CD14-positive monocyte (primary cell): ENCODE data around the gene DACT3. TPM values are rescaled to one million over a fixed set of nuclear protein-coding genes. Genes with fewer than 3 reads are reported as not detected.

Experiments
- DNase-seq, 3 donors: peaks; one replicate each; pipeline ENCODE4 v3.0.0-alpha.2; 2011 to 2022
- H2AFZ ChIP-seq: 2 replicates; pipeline ENCODE4 v1.6.0; 2012; ENCODE audit warnings: mild to moderate bottlenecking, low read depth, low read length, inconsistent platforms; ENCODE audit not compliant: insufficient read depth, poor library complexity, severe bottlenecking
- H3K27ac ChIP-seq, 2 donors: 1 replicate in 1 of 2; 2 replicates in 1 of 2; pipeline ENCODE4 v1.5.1; 2012 to 2013; ENCODE audit warnings: low read length in 2 of 2, control low read depth in 1 of 2, inconsistent platforms in 1 of 2, low read depth in 1 of 2, mild to moderate bottlenecking in 1 of 2
- H3K27me3 ChIP-seq, 2 donors: one replicate each; pipeline versions ENCODE4 v1.6.0 to v1.6.1; 2011 to 2013; ENCODE audit warnings: low read length in 2 of 2; ENCODE audit not compliant: control insufficient read depth in 2 of 2, insufficient read depth in 2 of 2
- H3K36me3 ChIP-seq, 2 donors: replicated peaks in 1 of 2; 1 replicate in 1 of 2; 2 replicates in 1 of 2; pipeline versions ENCODE4 v1.5.1 to v1.6.1; 2012 to 2013; ENCODE audit warnings: low read length in 2 of 2, control low read depth in 1 of 2, inconsistent platforms in 1 of 2, mild to moderate bottlenecking in 1 of 2; ENCODE audit not compliant: insufficient read depth in 2 of 2, control insufficient read depth in 1 of 2
- H3K4me1 ChIP-seq, 2 donors: 1 replicate in 1 of 2; 2 replicates in 1 of 2; pipeline versions ENCODE4 v1.5.1 to v1.6.1; 2012 to 2013; ENCODE audit warnings: low read length in 2 of 2, control low read depth in 1 of 2, inconsistent platforms in 1 of 2, mild to moderate bottlenecking in 1 of 2, moderate library complexity in 1 of 2; ENCODE audit not compliant: insufficient read depth in 2 of 2, control insufficient read depth in 1 of 2
- H3K4me2 ChIP-seq: replicated peaks from 2 replicates; pipeline ENCODE3; 2012; ENCODE audit warnings: low read length, moderate library complexity, mild to moderate bottlenecking; ENCODE audit not compliant: poor library complexity, severe bottlenecking; ENCODE audit errors: extremely low read depth
- H3K4me3 ChIP-seq, 3 experiments: fragments of 200-600 bp in 1 of 3; sonication (generic) in 1 of 3; replicated peaks in 1 of 3; 1 replicate in 2 of 3; 2 replicates in 1 of 3; pipeline ENCODE4 v1.5.1; 2011 to 2013; ENCODE audit warnings: low read length in 3 of 3, mild to moderate bottlenecking in 3 of 3, control low read depth in 2 of 3, low read depth in 2 of 3, inconsistent platforms in 1 of 3, moderate library complexity in 1 of 3
- H3K79me2 ChIP-seq: 2 replicates; pipeline ENCODE4 v1.6.0; 2012; ENCODE audit warnings: mild to moderate bottlenecking, control low read depth, inconsistent platforms, low read length, moderate library complexity; ENCODE audit not compliant: insufficient read depth
- H3K9ac ChIP-seq: 2 replicates; pipeline ENCODE4 v1.6.0; 2017; ENCODE audit warnings: low read length, mild to moderate bottlenecking; ENCODE audit not compliant: insufficient read depth, poor library complexity, severe bottlenecking
- H3K9me3 ChIP-seq, 2 donors: replicated peaks in 1 of 2; 1 replicate in 1 of 2; 2 replicates in 1 of 2; pipeline versions ENCODE4 v1.5.1 to v1.6.1; 2012 to 2013; ENCODE audit warnings: low read length in 2 of 2, control low read depth in 1 of 2; ENCODE audit not compliant: control insufficient read depth in 1 of 2, insufficient read depth in 1 of 2
- H4K20me1 ChIP-seq: 2 replicates; pipeline ENCODE4 v1.6.0; 2012; ENCODE audit warnings: mild to moderate bottlenecking, low read length, control low read depth, moderate library complexity; ENCODE audit not compliant: insufficient read depth
- H3K27ac Mint-ChIP-seq, 7 donors: one replicate each; pipeline ENCODE4 v1.8.0; 2020; ENCODE audit warnings: mild to moderate bottlenecking in 7 of 7, mixed read lengths in 7 of 7, moderate library complexity in 6 of 7, inconsistent platforms in 2 of 7
- H3K27me3 Mint-ChIP-seq, 3 donors: one replicate each; pipeline ENCODE4 v1.8.0; 2021 to 2022; ENCODE audit warnings: low read depth in 3 of 3, mild to moderate bottlenecking in 3 of 3, mixed read lengths in 3 of 3, moderate library complexity in 3 of 3, inconsistent platforms in 1 of 3
- H3K36me3 Mint-ChIP-seq, 2 donors: one replicate each; pipeline ENCODE4 v1.8.0; 2020; ENCODE audit warnings: mixed read lengths in 2 of 2, inconsistent platforms in 1 of 2, mild to moderate bottlenecking in 1 of 2
- H3K4me1 Mint-ChIP-seq: one replicate; pipeline ENCODE4 v1.8.0; 2020; ENCODE audit warnings: mild to moderate bottlenecking, mixed read lengths
- H3K4me3 Mint-ChIP-seq, 2 donors: one replicate each; pipeline ENCODE4 v1.8.0; 2020; ENCODE audit warnings: mild to moderate bottlenecking in 2 of 2, mixed read lengths in 2 of 2, moderate library complexity in 1 of 2
- H3K9me3 Mint-ChIP-seq, 7 donors: one replicate each; pipeline ENCODE4 v1.8.0; 2020 to 2022; ENCODE audit warnings: mixed read lengths in 7 of 7, mild to moderate bottlenecking in 6 of 7, moderate library complexity in 6 of 7, inconsistent platforms in 2 of 7
- CTCF ChIP-seq: fragments of 200-600 bp; IDR thresholded peaks from one replicate; pipeline ENCODE4 v1.8.0; 2022; ENCODE audit warnings: antibody characterized with exemption, mild to moderate bottlenecking
- WGBS: methylation state at CpG from one replicate; pipeline ENCODE4 v1.1.5; 2013; ENCODE audit warnings: missing lambda C conversion rate; ENCODE audit not compliant: insufficient coverage; 5-methylcytosine and 5-hydroxymethylcytosine counted together
- intact Hi-C, 2 donors: fragments of 100-400 bp; cut with micrococcal nuclease; formaldehyde crosslinking; loops; one replicate each; pipeline versions ENCODE4 v1.15.0 to v1.15.1; 2023
- polyA plus RNA-seq, 3 donors: library from polyadenylated mRNA; depleted of rRNA in 1 of 3; unstranded in 2 of 3; stranded (reverse) in 1 of 3; fragments of 300-500 nt in 2 of 3; fragments of >200 nt in 1 of 3; fragmentation: Illumina TruSeq in 2 of 3; gene quantifications; 1 replicate in 2 of 3; 2 replicates in 1 of 3; pipeline ENCODE4 v1.2.3, GENCODE V29; 2012 to 2021

DACT3 gene
- polyA plus RNA-seq, 3 donors, result 0.05 to 0.23 (median 0.09) TPM

- Mint-ChIP-seq H3K4me3 (peak overlapping the region in 1 of 2 donors; percentile 89), H3K9me3 (peaks cover 6 to 28% (median 23%) of the 10 kb centered on the region in 7 donors), H3K36me3 (peaks cover 3 to 7% of the 10 kb centered on the region in 2 donors), H3K27me3 (peaks cover 63 to 80% (median 74%) of the 10 kb centered on the region in 3 donors), H3K4me1 (peaks cover 9% of the 10 kb centered on the region), H3K27ac (no peak overlapping the region)
- no peak overlapping the region for H3K27ac ChIP-seq
- H3K79me2 ChIP-seq, result no peaks in the 10 kb centered on the region
- no peak for TF ChIP-seq CTCF
- peaks cover 35 to 56% of the 10 kb centered on the region in 2 donors for H3K27me3 ChIP-seq
- no peak overlapping the region for H3K9ac ChIP-seq
- DNase-seq, result no peak
- H3K36me3 ChIP-seq, result no peaks in the 10 kb centered on the region
- intact Hi-C loops, result no loop called here
- H2AFZ ChIP-seq, result no peak overlapping the region
- peaks cover 3 to 6% of the 10 kb centered on the region in 2 donors for H3K9me3 ChIP-seq
- H4K20me1 ChIP-seq, result no peaks in the 10 kb centered on the region
- WGBS, result 18% methylated on average over 134 of the region's 144 CpGs
- no peak overlapping the region for H3K4me3 ChIP-seq
- no peak overlapping the region for H3K4me2 ChIP-seq
- peaks cover 9 to 12% of the 10 kb centered on the region in 2 donors for H3K4me1 ChIP-seq
Measured at GRCh38 chr19:46648961-46649960, 11.7 kb downstream of the DACT3 start.

DNA sequence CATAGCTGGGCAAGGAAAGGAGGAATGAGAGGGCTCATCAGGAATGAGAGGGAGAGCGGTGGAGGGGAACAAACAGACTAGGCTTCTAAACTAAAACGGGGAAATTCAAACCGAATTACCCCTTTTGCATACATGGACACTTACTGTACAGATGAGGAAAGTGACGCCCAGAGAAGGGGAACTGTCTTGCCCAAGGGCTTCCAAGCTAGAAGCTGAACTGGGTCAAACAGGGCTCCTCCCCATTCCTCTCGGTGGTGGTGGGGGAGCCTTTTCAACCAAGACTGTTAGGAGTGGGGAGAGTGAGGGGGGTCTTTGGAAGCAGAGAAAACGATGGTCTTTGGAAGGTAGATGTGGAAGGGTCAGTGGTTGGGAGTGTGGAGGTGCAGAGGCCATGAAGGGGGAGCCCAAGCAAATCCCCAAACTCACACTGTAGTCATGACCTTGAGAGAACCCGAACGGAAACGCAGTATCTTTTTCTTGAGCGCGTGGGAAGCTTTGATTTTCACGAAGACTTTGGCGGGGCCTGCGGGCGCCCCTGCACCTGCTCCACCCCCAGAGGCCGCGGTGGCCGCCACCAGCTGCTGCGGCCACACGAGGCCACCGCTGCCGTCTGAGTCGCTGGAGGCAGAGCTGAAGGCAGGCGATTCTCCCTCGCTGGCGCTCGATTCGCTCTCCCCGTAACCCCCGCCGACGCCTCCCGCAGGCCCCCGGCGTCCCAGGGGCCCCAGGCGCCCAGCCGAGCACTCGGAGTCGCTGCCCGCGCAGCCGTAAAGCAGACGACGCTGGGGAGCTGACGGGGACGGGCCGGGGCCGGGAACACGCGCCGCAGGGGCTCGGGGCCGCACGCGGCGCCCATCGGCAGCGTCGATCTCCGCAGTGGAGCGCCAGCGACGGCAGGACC lies 12.7 kb downstream of the DACT3 start:
- H4K20me1 ChIP-seq, result no peaks in the 10 kb centered on the region
- H3K9ac ChIP-seq, result no peak overlapping the region
- DNase-seq, result peak; percentile 46 to 73 (median 52)
- H3K4me2 ChIP-seq, result no peak overlapping the region
- peaks cover 6 to 28% (median 23%) of the 10 kb centered on the region in 7 donors for H3K9me3 Mint-ChIP-seq
- H3K27me3 Mint-ChIP-seq, result peaks cover 56 to 80% (median 74%) of the 10 kb centered on the region in 3 donors
- peak overlapping the region; percentile 62 to 89 for H3K4me3 Mint-ChIP-seq
- no peaks in the 10 kb centered on the region for H3K36me3 ChIP-seq
- intact Hi-C loops, result no loop called here
- TF ChIP-seq CTCF, result no peak
- peaks cover 35 to 56% of the 10 kb centered on the region in 2 donors for H3K27me3 ChIP-seq
- H2AFZ ChIP-seq, result no peak overlapping the region
- no peak overlapping the region for H3K27ac ChIP-seq
- no peaks in the 10 kb centered on the region for H3K79me2 ChIP-seq
- peak overlapping the region in 5 of 7 donors; percentile 13 to 84 (median 78) for H3K27ac Mint-ChIP-seq
- H3K36me3 Mint-ChIP-seq, result peaks cover 3 to 7% of the 10 kb centered on the region in 2 donors
- 19% methylated on average over 57 of the region's 63 CpGs for WGBS
- H3K4me1 ChIP-seq, result peaks cover 9 to 12% of the 10 kb centered on the region in 2 donors
- peaks cover 3 to 6% of the 10 kb centered on the region in 2 donors for H3K9me3 ChIP-seq
- no peak overlapping the region for H3K4me3 ChIP-seq
- peaks cover 9% of the 10 kb centered on the region for H3K4me1 Mint-ChIP-seq
